Umbilical cord (tissue), 2 donors: ENCODE measurements around the gene VWA5B2. TPM values are rescaled to one million over a fixed set of nuclear protein-coding genes. Genes with fewer than 3 reads are reported as not detected.
A peak's percentile ranks its signal among the peaks of the same experiment; 100 is the strongest.

Experiments
- DNase-seq: peaks from one replicate; pipeline ENCODE4 v3.0.0-alpha.2; 2015; ENCODE audit warnings: low spot score
- total RNA-seq: library from RNA; depleted of rRNA; stranded (reverse); fragments of >200 nt; gene quantifications from one replicate; pipeline ENCODE4 v1.2.3, GENCODE V29; 2014; ENCODE audit warnings: low replicate concordance; ENCODE audit not compliant: insufficient read depth

VWA5B2 gene
- total RNA-seq, result 1.7 TPM

GRCh38 chr3:184229394-184230080, at the start of gene VWA5B2:
Gene VWA5B2, plus strand, starts transcription at chr3:184229585. Its CDS starts 944 bp downstream, at chr3:184230529.
- DNase-seq, result peak; percentile 46

GRCh38 chr3:184180165-184180564, 49.2 kb upstream of the VWA5B2 start:
- no peak for DNase-seq

- DNase-seq, result no peak
These were observed 47.8 kb upstream of the VWA5B2 start for GRCh38 chr3:184181596-184181995.

DNA sequence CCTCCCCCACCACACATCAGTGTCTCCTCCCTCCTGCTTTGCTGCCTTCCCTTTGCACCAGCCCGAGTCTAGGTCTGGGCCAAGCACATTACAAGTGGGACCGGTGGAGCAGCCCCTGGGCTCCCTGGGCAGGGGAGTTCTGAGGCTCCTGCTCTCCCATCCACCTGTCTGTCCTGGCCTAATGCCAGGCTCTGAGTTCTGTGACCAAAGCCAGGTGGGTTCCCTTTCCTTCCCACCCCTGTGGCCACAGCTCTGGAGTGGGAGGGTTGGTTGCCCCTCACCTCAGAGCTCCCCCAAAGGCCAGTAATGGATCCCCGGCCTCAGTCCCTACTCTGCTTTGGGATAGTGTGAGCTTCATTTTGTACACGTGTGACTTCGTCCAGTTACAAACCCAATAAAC, 45.7 kb upstream of the VWA5B2 start:
- DNase-seq, result no peak

GRCh38 chr3:184184546-184185230, 44.7 kb upstream of the VWA5B2 start:
- no peak for DNase-seq

DNA sequence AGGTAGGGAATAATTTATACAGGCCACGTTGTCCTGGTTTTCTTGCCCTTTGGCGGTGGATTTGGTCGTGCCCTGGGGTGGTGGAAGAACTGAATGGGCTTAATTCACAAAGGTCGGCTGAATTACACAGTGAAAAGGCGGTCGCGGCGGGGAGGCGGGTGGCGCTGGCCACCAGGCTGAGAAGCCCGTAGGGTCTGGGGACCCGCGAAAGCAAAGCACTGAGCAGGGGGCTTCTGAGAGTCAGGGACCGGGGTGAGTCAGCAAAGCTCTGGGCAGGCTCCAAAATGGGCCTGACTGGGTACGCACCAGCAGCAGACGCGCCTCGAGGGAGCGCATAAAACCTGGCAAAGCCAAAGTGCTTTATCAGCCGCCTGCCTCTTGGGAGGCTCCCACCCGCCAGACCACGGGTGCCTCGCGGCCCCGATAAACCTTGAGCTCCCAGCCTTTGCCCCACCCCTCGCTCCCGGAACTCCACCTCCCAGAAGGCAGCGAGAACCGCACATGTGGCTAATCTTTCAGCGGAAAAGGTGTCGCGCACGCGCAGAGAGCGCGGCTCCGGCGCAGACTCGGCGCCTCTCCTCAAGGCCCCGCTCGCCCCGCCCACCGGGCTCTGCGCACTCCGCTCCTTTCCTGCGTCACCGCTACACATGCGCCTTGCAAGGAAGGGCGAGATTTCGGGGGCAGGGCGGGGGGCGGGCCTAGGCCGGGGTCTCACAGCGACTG, 43.8 kb upstream of the VWA5B2 start:
- DNase-seq, result peak; percentile 100

DNA sequence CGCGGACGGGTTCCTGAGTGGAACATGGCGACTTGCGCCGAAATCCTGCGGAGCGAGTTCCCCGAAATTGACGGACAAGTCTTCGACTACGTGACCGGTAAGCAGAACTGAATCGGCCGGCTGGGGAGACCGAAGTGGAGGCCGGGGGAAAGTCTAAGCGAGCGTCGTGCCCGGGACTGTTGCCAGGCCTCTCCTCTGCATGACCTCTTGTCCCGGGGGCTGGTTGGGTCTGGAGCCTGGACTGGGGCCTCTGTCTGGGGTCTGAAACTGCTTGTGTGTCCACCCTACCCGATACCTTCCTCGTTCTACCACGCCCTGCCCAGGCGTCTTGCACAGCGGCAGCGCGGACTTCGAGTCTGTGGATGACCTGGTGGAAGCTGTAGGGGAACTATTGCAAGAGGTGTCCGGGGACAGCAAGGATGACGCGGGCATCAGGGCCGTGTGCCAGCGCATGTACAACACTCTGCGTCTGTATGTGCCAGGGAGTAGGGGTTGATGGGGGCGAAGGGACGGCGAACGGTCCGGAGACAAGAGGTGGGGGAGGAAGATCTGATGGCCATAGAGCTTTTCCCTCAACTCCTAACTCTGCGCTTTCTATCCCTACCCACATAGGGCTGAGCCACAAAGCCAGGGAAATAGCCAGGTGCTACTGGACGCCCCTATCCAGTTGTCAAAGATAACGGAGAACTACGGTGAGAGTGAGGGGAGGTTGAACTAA, 43.0 kb upstream of the VWA5B2 start, which contains the start of gene ABCF3:
Gene ABCF3, plus strand, starts transcription at position 16 of the 718 bp plus-strand sequence. Its CDS starts 9 bp downstream, at position 25.
- no peak for DNase-seq

- no peak for DNase-seq
These were observed 42.5 kb upstream of the VWA5B2 start for GRCh38 chr3:184186902-184187207.

DNA sequence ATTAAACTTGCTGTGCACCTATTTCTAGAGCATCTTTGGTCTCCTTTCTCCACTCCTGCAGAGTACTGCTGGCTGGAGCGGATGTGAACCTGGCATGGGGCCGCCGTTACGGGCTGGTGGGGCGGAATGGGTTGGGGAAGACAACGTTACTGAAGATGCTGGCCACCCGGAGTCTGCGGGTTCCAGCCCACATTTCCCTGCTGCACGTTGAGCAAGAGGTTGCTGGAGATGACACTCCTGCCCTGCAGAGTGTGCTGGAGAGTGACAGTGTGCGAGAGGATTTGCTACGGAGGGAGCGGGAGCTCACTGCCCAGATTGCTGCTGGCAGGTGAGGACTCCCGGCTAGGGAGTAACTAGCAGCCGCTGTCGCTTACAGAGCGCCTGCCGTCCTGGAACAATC, 41.3 kb upstream of the VWA5B2 start:
- no peak for DNase-seq

DNA sequence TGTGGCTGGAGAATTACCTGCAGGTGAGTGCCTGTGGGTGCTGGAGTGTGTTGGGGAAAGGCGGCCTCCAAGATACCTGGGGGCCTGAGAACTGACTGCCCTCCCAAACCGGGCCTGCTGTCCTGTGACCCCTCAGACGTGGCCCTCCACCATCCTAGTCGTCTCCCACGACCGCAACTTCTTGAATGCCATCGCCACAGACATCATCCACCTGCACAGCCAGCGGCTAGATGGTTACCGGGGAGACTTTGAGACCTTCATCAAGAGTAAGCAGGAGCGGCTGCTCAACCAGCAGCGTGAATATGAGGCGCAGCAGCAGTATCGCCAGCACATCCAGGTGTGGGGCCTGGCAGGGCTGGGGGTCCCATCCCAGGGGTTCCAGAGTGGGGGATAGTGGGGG, 40.0 kb upstream of the VWA5B2 start:
- no peak for DNase-seq

GRCh38 chr3:184192889-184193288, 36.5 kb upstream of the VWA5B2 start:
- no peak for DNase-seq

DNA sequence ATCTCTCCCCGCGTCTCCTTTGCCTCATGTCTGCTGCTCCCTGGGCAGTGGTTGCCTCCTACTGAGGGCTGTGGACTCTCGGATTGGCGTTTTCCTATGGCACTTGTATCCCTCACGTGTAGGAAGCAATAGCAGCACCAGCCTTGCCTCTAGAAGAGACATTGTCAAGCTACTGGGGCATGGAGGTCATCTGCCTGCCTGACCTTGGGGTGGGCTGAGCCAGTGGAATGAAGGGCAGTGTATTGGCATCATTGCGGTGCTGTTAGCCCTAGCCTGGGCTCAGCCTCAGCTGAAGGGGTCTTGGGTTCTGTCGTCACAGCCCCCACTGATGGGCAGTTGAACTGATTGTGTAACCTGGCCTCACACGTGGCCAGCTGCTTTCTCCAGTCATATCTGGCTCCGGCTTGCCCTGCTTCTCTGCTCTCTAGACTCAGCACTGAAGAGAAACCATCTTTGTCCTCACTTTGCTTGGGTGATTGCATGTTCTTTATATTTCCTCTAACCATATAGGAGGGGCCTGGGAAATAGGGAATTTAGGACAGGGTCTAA, 35.3 kb upstream of the VWA5B2 start:
- no peak for DNase-seq

GRCh38 chr3:184196536-184196935, 32.8 kb upstream of the VWA5B2 start:
- DNase-seq, result no peak

- DNase-seq, result no peak
These were observed 30.9 kb upstream of the VWA5B2 start for GRCh38 chr3:184198509-184198908.

DNA sequence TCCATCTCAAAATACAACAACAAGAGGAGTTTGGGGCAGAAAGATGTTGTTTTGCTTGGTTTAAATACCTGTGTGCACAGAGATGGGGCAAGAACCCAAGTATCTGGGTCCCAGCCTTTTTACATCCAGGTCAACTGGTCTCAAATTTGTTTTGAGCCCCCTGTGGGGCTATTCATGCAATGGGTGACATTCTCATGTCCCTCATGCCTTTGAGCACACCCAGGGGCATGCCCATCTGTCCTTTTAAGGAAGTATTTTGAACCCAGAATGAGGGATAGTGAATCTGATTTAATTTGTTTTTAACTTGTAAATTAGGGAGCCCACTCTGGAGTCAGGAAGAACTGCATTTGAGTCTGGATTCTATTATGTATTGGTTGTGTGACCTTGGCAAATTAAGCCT, 28.6 kb upstream of the VWA5B2 start:
- DNase-seq, result no peak

- no peak for DNase-seq
These were observed 25.9 kb upstream of the VWA5B2 start for GRCh38 chr3:184203526-184203925.

GRCh38 chr3:184209146-184209923, 20.1 kb upstream of the VWA5B2 start:
- DNase-seq, result no peak

GRCh38 chr3:184211297-184211696, 18.1 kb upstream of the VWA5B2 start:
- DNase-seq, result no peak

DNA sequence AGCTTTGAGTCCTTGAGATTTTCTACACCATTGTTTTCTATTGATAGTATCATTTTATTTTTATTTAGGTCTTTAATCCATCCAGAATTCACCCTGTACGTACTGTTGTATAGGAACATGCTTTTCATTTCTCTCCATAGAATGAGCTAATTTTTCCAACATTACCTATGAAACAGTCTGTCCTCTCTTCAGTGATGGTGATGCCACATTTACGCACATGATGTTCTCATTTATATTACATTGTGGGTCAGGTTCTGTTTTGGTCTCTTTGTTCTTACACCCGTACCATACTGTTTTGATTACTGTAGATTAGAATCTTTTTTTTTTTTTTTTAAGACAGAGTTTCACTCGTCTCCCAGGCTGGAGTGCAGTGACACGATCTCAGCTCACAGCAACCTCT, 17.7 kb upstream of the VWA5B2 start:
- no peak for DNase-seq

DNA sequence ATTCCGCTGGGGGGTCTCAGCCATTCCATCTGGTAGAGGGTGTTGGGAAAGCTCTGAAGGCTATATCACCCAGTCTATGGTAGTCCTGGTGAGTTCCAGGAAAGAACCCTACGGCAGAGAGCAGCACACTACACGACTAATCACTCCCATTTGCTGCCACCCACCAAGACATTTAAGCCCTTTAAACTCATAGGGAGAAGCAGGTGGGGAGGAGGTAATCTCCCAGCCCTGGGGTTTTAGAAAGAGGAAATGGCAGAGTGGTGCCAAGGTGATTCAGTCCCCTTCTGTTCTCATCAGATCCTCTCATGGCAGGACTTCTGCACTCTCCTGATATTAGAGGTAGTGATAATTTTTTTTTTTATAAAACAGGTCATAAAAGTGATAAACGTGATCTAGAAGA, 10.6 kb upstream of the VWA5B2 start:
- no peak for DNase-seq

GRCh38 chr3:184222521-184222920, 6.9 kb upstream of the VWA5B2 start:
- no peak for DNase-seq
